Left lung (tissue), 10 donors: ENCODE results near the gene RBPJ. TPM values are rescaled to one million over a fixed set of nuclear protein-coding genes. Genes with fewer than 3 reads are reported as not detected.
A peak's percentile ranks its signal among the peaks of the same experiment; 100 is the strongest.

Experiments used
- ATAC-seq: fragments of 200-7000 bp; cut with Tn5 transposase; one replicate; pipeline ENCODE4 v1.9.1; 2020; ENCODE audit warnings: moderate library complexity
- DNase-seq, 4 donors: peaks; one replicate each; pipeline ENCODE4 v3.0.0-alpha.2; 2013 to 2020
- H3K27ac ChIP-seq, 2 donors: fragments of 200-600 bp; sonication (generic) in 1 of 2; one replicate each; pipeline versions ENCODE4 v1.5.0 to v1.8.0; 2020 to 2021
- H3K27me3 ChIP-seq, 2 donors: fragments of 200-600 bp; sonication (generic) in 1 of 2; one replicate each; pipeline versions ENCODE4 v1.5.0 to v1.8.0; 2020 to 2021
- H3K36me3 ChIP-seq, 2 donors: fragments of 200-600 bp; sonication (generic) in 1 of 2; one replicate each; pipeline versions ENCODE4 v1.5.0 to v1.8.0; 2020 to 2021
- H3K4me1 ChIP-seq, 2 donors: fragments of 200-600 bp; one replicate each; pipeline ENCODE4 v1.8.0; 2021
- H3K4me3 ChIP-seq, 2 donors: fragments of 200-600 bp; sonication (generic) in 1 of 2; one replicate each; pipeline versions ENCODE4 v1.5.0 to v1.8.0; 2020 to 2021; ENCODE audit warnings: mild to moderate bottlenecking in 1 of 2
- H3K9me3 ChIP-seq, 2 donors: fragments of 200-600 bp; sonication (generic) in 1 of 2; one replicate each; pipeline versions ENCODE4 v1.5.0 to v1.8.0; 2020 to 2021
- CTCF ChIP-seq, 2 donors: fragments of 200-600 bp; sonication (generic) in 1 of 2; IDR thresholded peaks; one replicate each; pipeline versions ENCODE4 v1.5.0 to v1.8.0; 2021; ENCODE audit warnings: antibody characterized with exemption in 2 of 2
- intact Hi-C, 2 donors: fragments of 100-400 bp; cut with DNase I; formaldehyde crosslinking; loops; one replicate each; pipeline versions ENCODE4 v1.11.2 to v1.14.2; 2022
- polyA plus RNA-seq, 6 donors: library from polyadenylated mRNA; unstranded; fragments of 120-200 nt; gene quantifications; one replicate each; pipeline ENCODE4 v1.2.1, GENCODE V29; 2013; ENCODE audit not compliant: insufficient read length in 6 of 6
- total RNA-seq, 2 donors: library from RNA; stranded (reverse); fragmentation: NEBNext Ultra II Directional; extraction: Animal tissue kit (Norgen Biotek cat#: 25700); gene quantifications; one replicate each; pipeline ENCODE4 v1.2.1, GENCODE V29; 2021
- donor health status: DM: no; HTN: yes; CAD: no.
- donor health status: DM: no; HTN: no; CAD: no.

The RBPJ gene
- total and polyA plus RNA-seq, 8 donors, result 88.6 to 127 (median 105) TPM

GRCh38 chr4:26482508-26483462 lies 162.0 kb downstream of the RBPJ start:
- no peaks in the 10 kb centered on the region for H3K27me3 ChIP-seq
- no peaks in the 10 kb centered on the region for H3K36me3 ChIP-seq
- no peaks in the 10 kb centered on the region for H3K9me3 ChIP-seq
- no peak for TF ChIP-seq CTCF (IDR thresholded peaks at IDR 0.05)
- DNase-seq (peak in 1 of 4 donors; percentile 19), ATAC-seq (no peak)
- H3K4me3 ChIP-seq, result no peak overlapping the region
- H3K4me1 ChIP-seq, result peaks cover 0 to 3% of the 10 kb centered on the region in 2 donors
- H3K27ac ChIP-seq, result no peak overlapping the region
- intact Hi-C loops, result no loop called here

GRCh38 chr4:26484032-26484515 lies 163.3 kb downstream of the RBPJ start:
- ATAC-seq (no peak), DNase-seq (no peak)
- Histone ChIP-seq H3K27me3 (no peaks in the 10 kb centered on the region), H3K27ac (no peak overlapping the region), H3K9me3 (no peaks in the 10 kb centered on the region), H3K4me3 (no peak overlapping the region), H3K36me3 (no peaks in the 10 kb centered on the region), H3K4me1 (peaks cover 0 to 3% of the 10 kb centered on the region in 2 donors)
- TF ChIP-seq CTCF (IDR thresholded peaks at IDR 0.05), result no peak
- intact Hi-C loops, result no loop called here

GRCh38 chr4:26484516-26484915 lies 163.7 kb downstream of the RBPJ start:
- ATAC-seq, result no peak
- no peak for DNase-seq
- Histone ChIP-seq H3K9me3 (no peaks in the 10 kb centered on the region), H3K27ac (no peak overlapping the region), H3K4me1 (peaks cover 0 to 3% of the 10 kb centered on the region in 2 donors), H3K27me3 (no peaks in the 10 kb centered on the region), H3K4me3 (no peak overlapping the region), H3K36me3 (no peaks in the 10 kb centered on the region)
- no peak for TF ChIP-seq CTCF (IDR thresholded peaks at IDR 0.05)
- intact Hi-C loops, result no loop called here

Other genes with a start within 250 kb of the RBPJ start
- not detected for gene CCKAR, start 169.5 kb downstream of the RBPJ start, total RNA-seq
- gene CCKAR, start 169.5 kb downstream of the RBPJ start, polyA plus RNA-seq, result 1 to 10 TPM in 1 of 6 donors, under 1 TPM in 4, not detected in 1; 0.10 to 3.0 (median 0.35) TPM